ENCODE measurements around the gene RBM39.
A peak's percentile ranks its signal among the peaks of the same experiment; 100 is the strongest.
"Not testable (repeated sequence)": the region's sequence is repeated elsewhere in the genome, so short reads cannot be mapped to it uniquely, and the experiment has no call there.

RBM39 gene

GRCh38 chr20:35757098-35757705, 15.1 kb upstream of the RBM39 start:
- TF ChIP-seq, protein P1, sequence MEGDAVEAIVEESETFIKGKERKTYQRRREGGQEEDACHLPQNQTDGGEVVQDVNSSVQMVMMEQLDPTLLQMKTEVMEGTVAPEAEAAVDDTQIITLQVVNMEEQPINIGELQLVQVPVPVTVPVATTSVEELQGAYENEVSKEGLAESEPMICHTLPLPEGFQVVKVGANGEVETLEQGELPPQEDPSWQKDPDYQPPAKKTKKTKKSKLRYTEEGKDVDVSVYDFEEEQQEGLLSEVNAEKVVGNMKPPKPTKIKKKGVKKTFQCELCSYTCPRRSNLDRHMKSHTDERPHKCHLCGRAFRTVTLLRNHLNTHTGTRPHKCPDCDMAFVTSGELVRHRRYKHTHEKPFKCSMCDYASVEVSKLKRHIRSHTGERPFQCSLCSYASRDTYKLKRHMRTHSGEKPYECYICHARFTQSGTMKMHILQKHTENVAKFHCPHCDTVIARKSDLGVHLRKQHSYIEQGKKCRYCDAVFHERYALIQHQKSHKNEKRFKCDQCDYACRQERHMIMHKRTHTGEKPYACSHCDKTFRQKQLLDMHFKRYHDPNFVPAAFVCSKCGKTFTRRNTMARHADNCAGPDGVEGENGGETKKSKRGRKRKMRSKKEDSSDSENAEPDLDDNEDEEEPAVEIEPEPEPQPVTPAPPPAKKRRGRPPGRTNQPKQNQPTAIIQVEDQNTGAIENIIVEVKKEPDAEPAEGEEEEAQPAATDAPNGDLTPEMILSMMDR (IDR thresholded peaks at IDR 0.05; ENCODE audit: insufficient read depth, low read length, poor library complexity, severe bottlenecking): no peak
- Histone ChIP-seq H3K27me3 (replicated peaks; ENCODE audit: control insufficient read depth, insufficient read depth, low read length) (no peaks in the 10 kb centered on the region), H3K36me3 (ENCODE audit: control insufficient read depth, insufficient read depth, low read length) (no peaks in the 10 kb centered on the region), H3K4me3 (replicated peaks; ENCODE audit: low read depth, low read length) (no peak overlapping the region)
- no peak for DNase-seq (ENCODE audit: extremely low read depth, insufficient read length)

DNA sequence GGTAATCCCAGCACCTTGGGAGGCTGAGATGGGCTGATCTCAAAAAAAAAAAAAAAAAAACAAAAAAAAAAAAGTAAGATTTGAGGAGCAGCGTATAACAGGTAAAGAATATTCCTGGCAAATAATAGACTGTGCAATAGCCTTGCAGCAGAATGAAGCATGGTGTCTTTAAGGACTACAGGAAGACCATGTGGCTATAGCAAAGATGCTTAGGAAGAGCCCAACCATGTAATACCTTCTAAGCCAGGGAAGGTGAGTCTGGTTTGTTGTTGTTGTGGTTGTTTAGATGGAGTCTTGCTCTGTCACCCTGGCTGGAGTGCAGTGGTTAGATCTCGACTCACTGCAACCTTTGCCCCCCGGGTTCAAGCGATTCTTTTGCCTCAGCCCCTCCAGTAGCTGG, 14.3 kb upstream of the RBM39 start:
- DNase-seq (ENCODE audit: extremely low read depth, insufficient read length): no peak
- Histone ChIP-seq H3K4me3 (replicated peaks; ENCODE audit: low read depth, low read length) (no peak overlapping the region), H3K36me3 (ENCODE audit: control insufficient read depth, insufficient read depth, low read length) (no peaks in the 10 kb centered on the region), H3K27me3 (replicated peaks; ENCODE audit: control insufficient read depth, insufficient read depth, low read length) (no peaks in the 10 kb centered on the region)
- TF ChIP-seq, protein P1 (IDR thresholded peaks at IDR 0.05; ENCODE audit: insufficient read depth, low read length, poor library complexity, severe bottlenecking): no peak

DNA sequence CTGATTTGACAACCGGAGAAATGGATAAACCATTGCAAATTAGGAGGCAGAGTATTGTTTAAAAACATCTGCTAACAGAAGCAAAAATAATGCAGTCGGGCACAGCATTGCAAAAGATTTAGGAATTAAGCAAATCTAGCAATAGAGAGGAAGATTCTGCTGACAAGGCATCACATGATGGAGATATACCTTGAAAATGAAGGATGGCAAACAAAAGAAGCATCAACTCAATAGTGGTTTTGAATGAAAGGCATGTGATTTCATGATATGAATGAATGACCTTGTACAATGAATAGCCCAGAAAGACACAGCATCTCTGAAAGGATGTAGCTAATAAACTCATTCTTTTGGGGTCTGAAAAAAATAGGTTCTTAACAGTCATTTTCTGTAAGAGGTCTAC, 8.6 kb upstream of the RBM39 start:
- H3K27me3 ChIP-seq (replicated peaks; ENCODE audit: control insufficient read depth, insufficient read depth, low read length): no peaks in the 10 kb centered on the region
- no peak for DNase-seq (ENCODE audit: extremely low read depth, insufficient read length)
- TF ChIP-seq, protein P1 (IDR thresholded peaks at IDR 0.05; ENCODE audit: insufficient read depth, low read length, poor library complexity, severe bottlenecking): no peak
- no peaks in the 10 kb centered on the region for H3K36me3 ChIP-seq (ENCODE audit: control insufficient read depth, insufficient read depth, low read length)
- H3K4me3 ChIP-seq (replicated peaks; ENCODE audit: low read depth, low read length): no peak overlapping the region

DNA sequence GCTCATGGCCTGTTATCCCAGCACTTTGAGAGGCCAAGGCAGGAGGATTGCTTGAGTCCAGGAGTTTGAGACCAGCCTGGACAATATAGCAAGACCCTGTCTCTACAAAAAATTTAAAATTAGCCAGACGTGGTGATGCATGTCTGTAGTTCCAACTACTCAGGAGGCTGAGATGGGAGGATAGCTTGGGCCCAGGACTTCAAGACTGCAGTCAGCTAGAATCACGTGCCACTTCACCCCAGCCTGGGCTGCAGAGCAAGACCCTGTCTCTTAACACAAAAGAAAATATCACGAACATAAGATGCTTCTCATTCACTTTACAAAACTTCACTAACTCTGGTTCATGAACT, 2.4 kb upstream of the RBM39 start:
- not testable (repeated sequence) for DNase-seq (ENCODE audit: extremely low read depth, insufficient read length); H3K27me3 ChIP-seq (replicated peaks; ENCODE audit: control insufficient read depth, insufficient read depth, low read length); H3K36me3 ChIP-seq (ENCODE audit: control insufficient read depth, insufficient read depth, low read length); H3K4me3 ChIP-seq (replicated peaks; ENCODE audit: low read depth, low read length)

- Histone ChIP-seq H3K36me3 (ENCODE audit: control insufficient read depth, insufficient read depth, low read length) (peaks cover 4% of the 10 kb centered on the region), H3K27me3 (replicated peaks; ENCODE audit: control insufficient read depth, insufficient read depth, low read length) (no peaks in the 10 kb centered on the region), H3K4me3 (replicated peaks; ENCODE audit: low read depth, low read length) (peak overlapping the region; percentile 83)
- TF ChIP-seq, protein P1 (IDR thresholded peaks at IDR 0.05; ENCODE audit: insufficient read depth, low read length, poor library complexity, severe bottlenecking): no peak
- no peak for DNase-seq (ENCODE audit: extremely low read depth, insufficient read length)
Measured at GRCh38 chr20:35743693-35744491, 1.8 kb upstream of the RBM39 start.

DNA sequence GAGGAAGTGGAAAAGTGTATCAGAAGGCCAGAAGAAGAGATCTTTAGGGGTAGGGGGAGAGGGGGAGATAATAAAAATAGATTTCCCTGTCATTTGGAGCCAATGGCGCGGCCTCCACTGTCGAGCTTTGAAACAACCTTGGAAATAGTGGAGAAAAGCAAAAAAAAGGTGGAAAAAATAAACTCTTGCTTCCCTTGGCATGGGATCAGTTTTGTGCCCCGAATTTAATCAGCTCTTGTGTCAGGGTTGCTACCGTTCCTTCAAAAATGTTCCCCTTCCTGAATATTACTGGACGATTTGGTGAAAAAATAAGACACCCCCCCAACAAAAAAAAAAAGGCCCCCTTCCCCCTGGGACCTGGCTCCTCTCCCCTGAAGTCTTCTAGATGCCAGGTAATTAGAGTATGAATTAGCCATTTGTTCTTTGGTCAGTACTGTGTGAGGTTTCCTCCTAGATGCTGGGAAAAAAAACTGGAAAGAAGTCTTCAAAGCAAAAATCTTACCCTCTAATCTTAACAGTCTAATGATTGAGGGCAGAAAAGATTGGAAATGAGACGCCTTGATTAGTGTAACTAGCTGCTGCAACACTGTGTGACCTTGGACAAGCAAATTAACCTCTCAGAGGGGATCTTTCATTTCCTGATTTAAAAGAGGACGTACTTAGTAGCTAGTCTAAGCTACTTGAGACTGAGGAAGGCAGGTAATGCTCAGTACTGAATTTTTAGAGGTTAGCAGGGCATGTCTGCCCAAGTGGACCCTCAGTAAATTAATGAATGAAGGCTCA, 872 bp upstream of the RBM39 start:
- no peaks in the 10 kb centered on the region for H3K27me3 ChIP-seq (replicated peaks; ENCODE audit: control insufficient read depth, insufficient read depth, low read length)
- peak; percentile 55 for DNase-seq (ENCODE audit: extremely low read depth, insufficient read length)
- peaks cover 9% of the 10 kb centered on the region for H3K36me3 ChIP-seq (ENCODE audit: control insufficient read depth, insufficient read depth, low read length)
- H3K4me3 ChIP-seq (replicated peaks; ENCODE audit: low read depth, low read length): peak overlapping the region; percentile 83
- TF ChIP-seq, protein P1 (IDR thresholded peaks at IDR 0.05; ENCODE audit: insufficient read depth, low read length, poor library complexity, severe bottlenecking): no peak
